NCI-H345 treated with DMSO at 0.1 percent for 48 hours (cell line): Measurements from ENCODE around the gene BCAS4.

Experiments
- DNase-seq: peaks from one replicate; lab custom pipeline; 2025; ENCODE audit not compliant: unreplicated experiment; lab: John Stamatoyannopoulos, UW

Gene BCAS4

DNA sequence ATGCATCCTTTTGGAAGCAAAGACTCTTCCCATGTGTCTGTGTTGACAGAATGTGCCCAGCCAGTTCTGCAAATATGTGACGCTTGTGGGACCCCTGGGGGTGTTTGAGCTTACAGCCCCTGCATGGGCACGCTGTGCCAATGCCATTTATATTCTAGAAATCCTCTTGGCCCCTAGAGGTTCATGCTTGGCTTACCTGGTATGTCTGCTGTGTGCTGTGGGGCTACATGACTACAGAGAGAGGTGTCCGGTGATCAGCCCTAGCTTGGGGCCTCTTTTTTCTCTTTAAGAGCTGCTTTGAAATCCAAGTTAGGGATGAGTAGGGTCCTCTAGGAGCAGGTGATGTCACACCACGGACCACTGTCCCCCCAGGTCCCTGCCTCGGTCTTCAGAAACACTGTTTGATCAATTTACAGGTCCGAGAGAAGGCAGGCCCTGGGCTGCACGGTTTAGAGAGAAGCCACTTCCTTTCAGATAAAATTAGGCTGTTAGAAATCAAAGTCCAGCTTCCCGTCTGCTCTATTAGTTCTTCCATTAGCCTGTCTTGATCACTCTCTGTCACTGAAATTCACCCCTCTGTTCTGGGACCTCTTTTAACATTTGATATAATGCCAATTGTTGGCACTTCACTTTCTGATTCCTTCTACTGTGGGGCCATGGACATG, 26.5 kb downstream of the BCAS4 start:
- DNase-seq: no peak

DNA sequence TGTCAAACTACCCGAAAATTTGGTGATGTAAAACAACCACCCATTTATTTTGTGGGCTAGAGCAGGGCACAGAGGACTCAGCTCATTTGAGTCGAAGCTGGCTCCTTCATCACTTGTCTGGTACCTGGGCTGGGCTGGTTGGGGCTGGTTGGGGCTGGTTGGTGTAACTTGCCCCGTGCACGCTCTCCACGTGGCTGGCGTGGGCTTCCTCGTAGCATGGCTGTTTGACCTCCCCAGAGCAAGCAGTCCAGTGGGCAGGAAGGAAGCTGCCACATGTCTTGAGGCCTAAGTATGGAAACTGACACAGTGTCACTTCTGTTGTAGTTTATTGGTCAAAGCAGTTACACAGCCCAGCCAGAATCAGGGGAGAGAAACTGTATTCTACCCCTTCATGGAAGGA, 27.1 kb downstream of the BCAS4 start:
- DNase-seq: no peak

DNA sequence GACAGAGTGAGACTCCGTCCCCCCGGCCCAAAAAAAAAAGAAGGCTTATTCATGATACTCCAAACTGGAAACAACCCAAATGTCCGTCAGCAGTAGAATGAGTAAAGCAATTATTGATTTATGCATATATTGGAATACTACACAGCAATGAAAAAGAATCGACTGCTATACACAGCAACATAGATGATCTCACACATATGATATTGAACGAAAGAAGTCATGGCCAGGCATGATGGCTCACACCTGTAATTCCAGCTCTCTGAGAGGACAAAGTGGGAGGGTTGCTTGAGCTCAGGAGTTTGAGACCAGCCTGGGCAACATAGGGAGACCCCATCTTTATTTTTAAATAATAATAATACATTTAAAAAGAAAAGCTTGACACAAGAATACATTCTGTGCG, 28.5 kb downstream of the BCAS4 start:
- DNase-seq: no peak

DNA sequence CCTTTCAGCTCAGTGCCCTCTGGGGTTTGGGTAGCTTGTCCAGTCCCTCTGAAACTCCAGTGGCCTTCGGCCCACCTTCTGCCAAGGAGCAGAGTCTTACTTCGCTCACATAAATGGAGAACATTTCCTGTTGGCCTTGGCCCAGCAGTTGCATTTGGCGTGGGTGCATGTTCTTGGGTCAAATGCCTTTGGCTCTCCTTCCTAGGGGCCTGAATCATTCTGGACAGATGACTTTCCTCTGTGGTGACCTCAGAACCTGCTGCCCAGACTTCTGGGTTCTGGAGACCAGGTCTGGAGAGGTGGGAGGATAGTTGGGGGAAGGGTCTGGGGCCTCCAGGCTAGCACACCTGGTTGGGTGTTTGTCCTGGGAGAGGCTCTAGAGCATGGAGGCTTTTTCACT, 29.3 kb downstream of the BCAS4 start:
- DNase-seq: no peak

DNA sequence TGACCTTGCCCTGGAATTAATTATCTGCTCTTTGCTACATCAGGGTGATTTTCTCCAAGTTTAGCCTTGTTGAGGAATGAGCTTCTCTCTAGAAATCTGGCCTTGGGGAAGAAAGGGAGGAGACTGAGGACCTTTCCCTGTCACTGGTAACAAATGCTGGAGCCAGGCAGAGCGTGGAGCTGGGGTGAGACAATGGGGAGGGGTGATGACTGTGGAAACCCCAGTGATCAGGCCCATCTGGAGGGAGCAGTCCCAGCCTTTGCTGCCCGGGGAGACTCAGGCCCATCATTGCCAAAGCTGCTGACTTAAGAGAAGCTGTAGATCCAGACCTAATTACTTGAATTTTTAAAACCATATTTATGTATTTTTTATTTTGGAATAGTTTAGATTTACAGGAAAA, 31.3 kb downstream of the BCAS4 start:
- no peak for DNase-seq

DNA sequence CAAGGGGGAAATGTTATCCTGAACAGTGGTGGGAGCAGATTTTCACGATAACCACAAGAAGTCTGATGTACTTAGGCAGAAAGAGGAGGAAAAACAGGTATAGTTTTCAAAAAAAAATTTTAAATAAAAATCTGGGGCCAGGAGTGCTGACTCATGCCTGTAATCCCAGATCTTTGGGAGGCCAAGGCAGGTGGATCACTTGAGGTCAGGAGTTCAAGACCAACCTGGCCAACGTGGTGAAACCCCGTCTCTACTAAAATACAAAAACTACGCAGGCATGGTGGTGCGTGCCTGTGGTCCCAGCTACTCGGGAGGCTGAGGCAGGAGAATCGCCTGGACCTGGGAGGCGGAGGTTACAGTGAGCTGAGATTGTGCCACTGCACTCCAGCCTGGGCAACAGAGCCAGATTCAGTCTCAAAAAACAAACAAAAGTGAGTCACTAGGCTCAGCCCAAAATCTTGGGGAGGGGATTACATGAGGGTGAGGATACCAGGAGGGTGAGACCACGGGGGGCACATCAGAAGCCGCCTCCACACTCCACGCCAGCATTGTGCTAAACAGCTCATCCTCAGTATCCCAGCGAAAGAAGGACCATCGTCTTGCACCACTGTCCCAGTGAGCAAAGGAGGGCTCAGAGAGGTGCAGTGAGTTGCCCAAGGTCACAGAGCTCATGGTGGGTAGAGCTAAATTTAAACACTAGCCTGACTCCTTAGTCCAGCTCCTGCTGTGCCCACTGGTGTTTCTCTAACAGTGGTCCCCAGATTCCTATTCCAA, 33.7 kb downstream of the BCAS4 start:
- no peak for DNase-seq

DNA sequence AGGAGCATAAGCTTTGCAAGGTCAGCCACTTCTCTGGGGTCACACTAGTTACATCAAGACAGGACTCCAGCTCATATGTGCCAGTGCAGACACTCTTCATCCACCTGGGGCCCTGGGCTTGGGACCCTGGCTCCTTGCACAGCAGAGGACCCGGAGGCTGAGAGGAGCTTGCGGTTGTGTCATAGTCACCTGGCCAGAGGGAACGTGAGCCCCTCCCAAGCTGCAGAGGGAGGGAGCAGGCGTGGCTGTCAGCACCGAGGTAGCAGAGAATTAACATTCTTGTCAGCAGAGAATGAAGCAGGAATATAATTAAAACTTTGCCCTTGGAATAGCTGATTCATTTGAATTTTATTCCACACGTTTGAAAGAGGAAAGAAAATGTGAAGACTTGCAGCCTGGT, 36.8 kb downstream of the BCAS4 start:
- DNase-seq: no peak

DNA sequence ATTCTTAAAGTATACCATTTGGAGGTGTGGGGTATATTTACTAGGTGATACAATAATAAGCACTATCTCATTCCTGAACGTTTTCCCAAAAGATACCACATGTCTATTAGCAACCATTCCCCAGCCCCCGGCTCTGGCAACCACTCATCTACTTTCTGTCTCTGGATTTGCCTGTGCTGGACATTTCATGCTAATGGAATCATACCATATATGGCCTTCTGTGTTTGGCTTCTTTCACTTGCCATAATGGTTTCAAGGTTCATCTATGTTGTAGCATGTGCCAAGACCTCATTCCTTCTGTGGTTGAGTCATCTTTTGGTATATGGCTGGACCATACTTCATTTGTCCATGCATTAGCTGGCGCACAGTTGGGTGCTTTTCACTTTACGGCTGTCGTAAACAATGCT, 39.7 kb downstream of the BCAS4 start:
- DNase-seq: no peak

DNA sequence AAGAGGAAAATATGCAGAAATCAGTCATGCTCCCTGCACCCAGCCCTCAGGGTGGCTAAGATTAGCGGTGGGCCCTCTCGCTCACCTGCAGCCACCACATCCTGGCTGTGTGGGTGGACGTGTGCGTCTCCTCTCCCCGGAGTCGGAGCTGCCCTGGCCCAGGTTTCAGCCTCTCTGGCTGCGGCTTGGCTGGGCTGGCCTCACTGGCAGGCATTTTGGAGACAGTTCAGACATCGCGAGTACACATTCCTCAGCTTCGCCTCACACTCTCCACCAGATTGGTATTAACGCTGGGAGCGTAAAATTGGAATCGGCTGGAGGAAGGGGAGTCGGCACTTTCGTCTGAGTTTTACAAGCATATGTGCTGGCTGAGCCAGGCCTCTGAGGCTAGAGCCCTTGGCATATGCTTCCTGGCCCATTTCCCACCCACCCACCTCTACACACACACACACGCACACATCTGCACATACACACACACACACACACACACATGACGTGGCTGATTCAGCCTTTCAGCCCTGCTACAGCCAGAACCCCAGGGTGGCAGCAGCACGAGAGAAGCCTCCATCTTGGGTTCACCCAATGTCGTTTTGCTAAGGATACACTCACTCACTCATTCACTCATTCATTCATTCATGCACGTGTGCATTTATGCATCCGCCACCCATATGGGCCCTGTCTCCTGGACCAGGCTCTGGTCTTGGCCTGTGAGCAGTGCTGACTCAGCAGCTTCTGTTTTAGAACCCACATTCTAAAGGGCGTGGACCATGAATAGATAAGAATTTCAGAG, 42.9 kb downstream of the BCAS4 start:
- no peak for DNase-seq

DNA sequence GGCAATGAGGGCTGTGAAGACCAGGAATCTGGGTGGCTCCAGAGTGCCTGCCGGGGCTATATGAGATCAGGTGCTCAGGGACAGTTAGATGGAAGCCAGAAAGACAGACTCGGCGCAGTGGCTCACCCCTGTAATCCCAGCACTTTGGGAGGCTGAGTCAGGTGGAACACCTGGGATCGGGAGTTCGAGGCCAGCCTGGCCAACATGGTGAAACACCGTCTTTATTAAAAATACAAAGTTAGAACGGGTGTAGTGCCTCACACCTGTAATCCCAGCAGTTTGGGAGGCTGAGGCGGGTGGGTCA, 43.4 kb downstream of the BCAS4 start:
- DNase-seq: no peak

DNA sequence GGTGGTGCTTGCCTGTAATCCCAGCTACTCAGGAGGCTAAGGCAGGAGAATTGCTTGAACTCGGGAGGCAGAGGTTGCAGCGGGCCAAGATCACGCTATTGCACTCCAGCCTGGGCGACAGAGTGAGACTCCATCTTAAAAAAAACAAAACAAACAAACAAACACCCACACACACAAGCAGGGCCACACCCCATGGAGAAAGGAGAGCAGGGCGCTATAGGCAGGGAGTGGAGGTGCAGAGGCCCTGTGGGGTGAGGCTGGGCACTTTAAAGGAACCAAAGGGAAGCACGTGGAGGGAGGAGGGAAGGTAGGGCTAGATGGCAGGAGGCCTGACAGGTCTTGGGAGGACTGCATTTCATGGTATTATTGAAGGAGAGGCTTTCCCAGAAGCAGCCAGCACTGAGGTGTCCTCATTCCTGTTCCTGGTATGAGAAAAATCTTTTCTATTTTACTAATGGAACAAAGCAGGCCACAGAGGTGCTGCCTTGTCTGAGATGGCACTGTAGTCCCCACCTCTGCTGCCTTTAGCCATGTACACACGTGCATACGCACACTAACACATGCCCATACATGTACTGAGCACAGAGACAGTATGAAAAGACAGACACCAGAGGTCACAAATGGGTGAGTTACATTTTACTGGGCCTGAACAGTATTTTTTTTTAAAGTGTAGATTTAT, 44.0 kb downstream of the BCAS4 start:
- no peak for DNase-seq

DNA sequence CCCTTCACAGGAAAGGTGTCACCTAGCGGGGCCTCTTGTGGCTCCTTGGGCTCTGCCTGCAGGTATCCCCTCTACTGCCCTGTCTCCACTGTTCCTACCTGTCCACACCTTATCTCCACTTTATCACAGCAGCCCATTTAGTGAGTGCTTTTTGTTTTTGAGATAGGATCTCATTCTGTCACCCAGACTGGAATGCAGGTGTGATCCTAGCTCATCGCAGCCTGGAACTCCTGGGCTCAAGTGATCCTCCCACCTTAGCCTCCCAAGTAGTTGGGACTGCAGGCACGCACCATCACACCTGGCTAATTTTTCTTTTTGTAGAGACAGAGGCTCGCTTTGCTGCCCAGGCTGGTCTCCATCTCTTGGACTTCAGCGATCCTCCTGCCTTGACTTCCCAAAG, 48.0 kb downstream of the BCAS4 start:
- no peak for DNase-seq

DNA sequence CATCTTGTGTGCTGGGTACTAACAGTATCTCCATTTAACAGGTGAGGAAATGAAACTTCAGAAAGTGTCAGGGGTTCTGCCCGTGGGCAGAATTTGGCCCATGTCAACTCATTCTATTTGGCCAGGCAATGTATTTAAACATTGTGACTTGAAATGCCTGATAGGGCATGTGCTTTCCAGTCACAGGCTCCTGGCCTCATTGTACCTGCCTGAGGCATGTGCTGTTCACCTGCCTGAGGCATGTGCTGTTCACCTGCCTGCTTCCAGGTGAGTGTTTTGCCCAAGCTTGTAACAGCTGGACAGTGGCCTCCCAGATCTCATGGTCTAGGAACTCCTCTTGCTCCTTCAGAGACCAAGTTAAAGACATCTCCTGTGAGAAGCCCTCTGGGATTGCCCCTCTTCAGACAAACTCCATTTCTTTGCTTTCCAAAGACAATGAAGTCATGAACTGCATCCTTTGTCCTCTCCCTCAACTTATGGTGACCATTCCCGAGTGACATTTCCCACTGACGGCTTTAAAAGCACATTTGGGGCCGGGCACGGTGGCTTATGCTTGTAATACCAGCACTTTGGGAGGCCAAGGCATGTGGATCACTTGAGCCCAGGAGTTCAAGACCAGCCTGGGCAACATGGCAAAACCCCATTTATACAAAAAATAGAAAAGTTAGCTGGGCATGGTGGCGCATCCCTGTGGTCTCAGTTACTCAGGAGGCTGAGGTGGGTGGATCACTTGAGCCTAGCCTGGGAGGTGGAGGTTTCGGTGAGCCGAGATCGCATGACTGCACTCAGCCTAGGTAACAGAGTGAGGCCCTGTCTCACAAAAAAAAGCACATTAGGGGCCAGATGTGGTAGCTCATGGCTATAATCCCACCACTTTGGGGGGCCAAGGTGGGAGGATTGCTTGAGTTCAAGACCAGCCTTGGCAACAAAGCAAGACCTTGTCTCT, 48.7 kb downstream of the BCAS4 start:
- DNase-seq: no peak

DNA sequence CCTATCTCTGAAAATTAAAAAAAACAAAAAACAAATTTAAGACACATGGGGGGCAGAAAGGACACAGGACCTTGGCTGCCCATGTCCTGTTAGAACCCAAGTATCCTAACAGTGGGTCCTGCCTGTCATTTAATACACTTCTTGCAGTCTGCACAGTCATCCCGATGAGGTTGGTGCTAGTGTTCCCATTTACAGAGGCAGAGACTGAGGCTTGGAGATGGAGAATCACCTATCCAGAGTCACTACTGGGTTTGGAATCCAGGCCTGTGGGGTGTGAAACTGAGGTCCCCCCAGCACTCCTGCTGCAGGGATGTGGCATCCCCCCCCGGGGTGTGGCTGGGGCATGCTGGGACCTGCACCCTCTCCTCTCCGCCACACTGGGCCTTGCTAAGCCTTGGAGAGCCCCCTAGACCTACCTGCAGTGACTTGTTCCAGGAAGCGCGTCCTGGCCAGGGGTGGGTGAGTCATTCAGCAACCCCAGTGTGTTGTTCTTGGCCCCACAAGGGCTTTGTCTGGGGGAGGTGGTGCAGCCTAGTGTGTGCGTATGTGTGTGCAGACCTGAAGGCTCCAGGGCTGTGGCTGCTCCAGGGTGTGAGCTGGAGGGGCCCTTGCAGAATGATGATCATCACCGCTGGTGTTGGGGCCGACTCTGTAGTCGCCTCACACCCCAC, 49.7 kb downstream of the BCAS4 start:
- DNase-seq: no peak

DNA sequence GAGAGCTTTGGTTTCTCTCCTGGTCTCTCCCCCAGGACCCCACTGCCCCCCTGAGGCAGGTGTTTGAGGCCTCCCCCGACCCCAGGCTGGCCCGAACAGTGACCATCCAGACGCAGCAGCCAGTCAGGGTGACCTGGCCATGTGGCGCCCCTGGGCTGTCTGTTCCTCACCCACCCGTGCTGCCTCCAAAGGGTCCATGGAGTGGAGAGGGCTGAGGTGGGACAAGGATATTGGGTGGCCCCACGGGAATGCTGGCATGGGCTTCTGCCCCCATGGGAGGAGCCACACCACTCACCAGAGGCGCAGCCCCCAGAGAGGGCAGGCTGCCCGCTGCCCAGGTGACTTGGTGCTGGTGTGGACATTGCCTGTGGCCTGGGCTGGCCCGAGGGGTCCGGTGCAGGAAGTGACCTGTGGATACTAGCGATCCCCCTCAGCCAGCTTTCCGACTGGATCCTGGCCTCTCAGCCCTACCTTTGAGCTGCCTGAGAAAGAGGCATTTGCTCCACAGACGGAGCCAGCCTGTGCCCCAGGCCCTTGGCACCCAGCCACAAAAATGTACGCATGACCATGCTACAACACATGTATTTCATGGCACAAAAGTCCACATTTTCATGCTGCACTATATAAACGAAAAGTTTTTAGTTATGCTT, 50.8 kb downstream of the BCAS4 start:
- DNase-seq: no peak

DNA sequence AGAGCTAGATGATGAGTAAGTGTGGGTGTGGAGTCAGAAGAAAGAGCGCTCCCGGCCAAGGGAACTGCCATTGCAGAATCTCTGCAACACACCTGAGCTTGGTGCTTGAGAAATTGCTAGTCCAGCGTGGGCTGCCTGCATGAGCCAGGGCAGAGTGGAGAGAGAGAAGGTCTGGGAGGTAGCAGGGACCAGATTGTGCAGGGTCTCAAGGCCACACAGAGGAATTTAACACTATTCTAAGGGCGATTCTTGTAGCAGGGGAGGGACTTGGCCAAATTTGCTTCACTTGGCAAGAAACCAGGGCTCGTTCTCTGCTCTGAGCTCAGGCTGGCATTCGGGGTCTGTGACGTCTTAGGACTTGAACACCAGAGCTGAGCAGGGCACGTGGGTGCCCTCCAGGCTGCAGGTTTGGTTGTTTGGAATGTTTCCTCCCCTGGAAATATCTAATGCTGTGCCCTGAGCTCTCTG, 53.5 kb downstream of the BCAS4 start:
- no peak for DNase-seq

DNA sequence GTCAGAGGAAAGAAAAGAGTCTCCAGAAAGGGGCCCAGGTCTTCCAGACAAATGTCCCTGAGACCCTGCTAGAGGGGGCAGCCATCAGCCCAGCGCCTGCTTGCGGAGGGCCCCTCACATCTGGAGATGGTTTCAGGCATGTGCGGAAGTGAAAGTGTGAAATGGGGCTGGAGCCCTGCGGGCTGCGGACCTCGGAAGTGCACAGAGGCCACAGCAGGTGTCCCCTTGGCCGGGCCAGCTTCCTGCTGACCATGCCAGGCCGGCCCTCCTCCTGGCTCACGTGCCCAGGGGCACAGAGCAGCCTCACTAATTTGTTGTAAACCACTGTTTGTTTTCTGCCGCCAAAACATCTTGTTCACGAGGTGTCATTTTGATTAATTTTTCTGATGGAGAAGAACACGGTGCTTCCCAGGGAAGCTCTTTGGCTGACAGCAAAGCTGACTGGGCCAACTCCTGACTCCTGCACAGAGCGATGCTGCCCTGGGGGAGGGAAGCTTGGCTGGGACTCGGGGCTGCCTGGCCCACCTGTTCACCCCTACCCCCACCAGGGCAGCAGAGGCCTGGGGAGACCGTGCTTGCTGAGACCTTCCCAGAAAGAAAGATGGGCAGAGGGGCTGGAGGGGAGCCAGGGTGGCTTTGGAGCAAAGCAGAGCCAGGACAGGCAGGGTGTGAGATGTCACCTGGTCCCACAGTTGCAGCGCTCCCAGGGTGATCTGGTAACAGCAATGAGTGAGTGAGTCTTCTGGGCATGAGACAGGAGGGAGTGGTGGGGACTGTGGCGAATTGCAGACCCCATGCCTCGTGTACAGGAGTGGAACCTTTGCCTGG, 54.2 kb downstream of the BCAS4 start:
- no peak for DNase-seq

DNA sequence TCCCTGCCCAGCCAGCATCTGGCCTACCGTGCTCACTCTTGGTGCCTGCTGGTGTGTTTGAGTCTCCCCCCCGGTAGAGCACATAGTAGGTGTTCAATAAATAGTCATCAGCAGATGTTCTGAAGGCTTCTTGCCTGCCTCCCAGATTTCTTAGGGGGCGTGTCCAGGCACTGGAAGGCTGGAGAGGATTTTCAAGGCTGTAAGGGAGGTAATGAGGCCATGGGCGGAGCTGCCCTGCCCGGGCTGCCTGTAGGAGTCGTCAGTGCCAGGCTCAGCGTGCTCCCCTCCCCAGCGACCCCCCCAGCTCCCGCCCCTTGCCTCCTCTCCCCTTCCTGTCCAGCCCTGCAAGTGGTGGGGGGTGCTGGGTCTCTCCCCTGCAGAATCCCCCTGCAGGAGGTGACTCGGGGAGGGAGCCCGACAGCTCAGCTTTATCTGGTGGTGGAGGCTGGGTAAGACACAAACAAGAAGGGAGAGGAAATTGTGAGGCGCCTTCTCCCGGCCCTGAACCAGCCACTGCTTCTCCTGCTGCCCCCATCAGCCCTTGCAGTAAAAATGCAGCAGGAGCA, 55.9 kb downstream of the BCAS4 start:
- DNase-seq: no peak
